MCF 10A (cell line): Measurements from ENCODE around the gene RXFP1. TPM values are rescaled to one million over a fixed set of nuclear protein-coding genes. Genes with fewer than 3 reads are reported as not detected.

ENCODE experiments used
- BruUV-seq: library from RNA; stranded (reverse); fragments of 400-500 nt; replicated peaks from 2 replicates; lab custom pipeline; 2021; lab: Mats Ljungman, UMichigan
- CTCF ChIA-PET: fragments of 300-600 bp; sonication (Branson Sonifier 250); formaldehyde crosslinking; extraction: SDS; loops from one replicate; lab custom pipeline; 2021; ENCODE audit warnings: antibody characterized with exemption, inconsistent platforms; lab: Yijun Ruan, JAX
- POLR2A ChIA-PET: fragments of 300-600, 350-650 bp; sonication (Branson Sonifier 250); formaldehyde crosslinking; extraction: SDS; loops from one replicate; lab custom pipeline; 2020; ENCODE audit warnings: antibody characterized with exemption, inconsistent platforms; lab: Yijun Ruan, JAX
- DNase-seq: peaks from one replicate; pipeline ENCODE4 v3.0.0-alpha.2; 2018; ENCODE audit not compliant: unreplicated experiment
- H3K27ac Mint-ChIP-seq: one replicate; pipeline ENCODE4 v1.8.0; 2022; ENCODE audit warnings: mild to moderate bottlenecking, low read depth, mixed read lengths; ENCODE audit not compliant: unreplicated experiment
- H3K27me3 Mint-ChIP-seq: one replicate; pipeline ENCODE4 v1.8.0; 2022; ENCODE audit warnings: mixed read lengths; ENCODE audit not compliant: insufficient read depth, unreplicated experiment
- H3K36me3 Mint-ChIP-seq: one replicate; pipeline ENCODE4 v1.8.0; 2022; ENCODE audit warnings: mild to moderate bottlenecking, moderate library complexity, mixed read lengths; ENCODE audit not compliant: insufficient read depth, unreplicated experiment
- H3K4me1 Mint-ChIP-seq: one replicate; pipeline ENCODE4 v1.8.0; 2022; ENCODE audit warnings: mixed read lengths; ENCODE audit not compliant: insufficient read depth, unreplicated experiment
- H3K4me3 Mint-ChIP-seq: one replicate; pipeline ENCODE4 v1.8.0; 2022; ENCODE audit warnings: mild to moderate bottlenecking, moderate library complexity, mixed read lengths; ENCODE audit not compliant: unreplicated experiment
- H3K9me3 Mint-ChIP-seq: one replicate; pipeline ENCODE4 v1.8.0; 2022; ENCODE audit warnings: mixed read lengths; ENCODE audit not compliant: unreplicated experiment
- CTCF ChIP-seq: fragments of 200-600 bp; IDR thresholded peaks from one replicate; pipeline ENCODE4 v1.8.0; 2022; ENCODE audit warnings: antibody characterized with exemption, mild to moderate bottlenecking; ENCODE audit not compliant: unreplicated experiment
- intact Hi-C: fragments of 100-400 bp; cut with micrococcal nuclease; formaldehyde crosslinking; loops from 2 replicates; pipeline ENCODE4 v1.14.1; 2022
- total RNA-seq: library from RNA; stranded (reverse); gene quantifications from 2 replicates; pipeline ENCODE4 v1.2.3, GENCODE V29; 2022

RXFP1 gene
- total RNA-seq, 1 experiment from 2014 or later = 4.7 TPM

- intact Hi-C loops = no loop called here
- TF ChIP-seq CTCF = no peak
- ChIA-PET CTCF (interaction anchor here (1.1 to 1.5 kb wide), 2 partner anchors 13 to 356 kb away, joined by 3 to 4 read pairs; no protein-coding TSS in a partner anchor), POLR2A (interaction anchor here (0.9 kb wide), 1 partner anchor 32 kb away, joined by 3 read pairs; no protein-coding TSS in a partner anchor)
- Mint-ChIP-seq H3K4me1 (peaks cover 13% of the 10 kb centered on the region), H3K27me3 (no peaks in the 10 kb centered on the region), H3K27ac (peak overlapping the region; percentile 13), H3K9me3 (no peaks in the 10 kb centered on the region), H3K36me3 (peaks cover 8% of the 10 kb centered on the region), H3K4me3 (no peak overlapping the region)
- BruUV-seq = no TSS peak
- no peak for DNase-seq
Observed at GRCh38 chr4:158610790-158611189, 89.1 kb downstream of the RXFP1 start.

GRCh38 chr4:158613046-158613445 is 91.4 kb downstream of the RXFP1 start:
- no peak for TF ChIP-seq CTCF
- BruUV-seq = no TSS peak
- intact Hi-C loops = no loop called here
- H3K36me3 Mint-ChIP-seq = peaks cover 12% of the 10 kb centered on the region
- no peak overlapping the region for H3K4me3 Mint-ChIP-seq
- no peak for DNase-seq
- CTCF ChIA-PET = interaction anchor here (1.8 kb wide), 1 partner anchor 358 kb away, joined by 6 read pairs; no protein-coding TSS in a partner anchor
- H3K27ac Mint-ChIP-seq = no peak overlapping the region
- H3K27me3 Mint-ChIP-seq = no peaks in the 10 kb centered on the region
- no peaks in the 10 kb centered on the region for H3K9me3 Mint-ChIP-seq
- peaks cover 13% of the 10 kb centered on the region for H3K4me1 Mint-ChIP-seq
- POLR2A ChIA-PET = no interaction called here

DNA sequence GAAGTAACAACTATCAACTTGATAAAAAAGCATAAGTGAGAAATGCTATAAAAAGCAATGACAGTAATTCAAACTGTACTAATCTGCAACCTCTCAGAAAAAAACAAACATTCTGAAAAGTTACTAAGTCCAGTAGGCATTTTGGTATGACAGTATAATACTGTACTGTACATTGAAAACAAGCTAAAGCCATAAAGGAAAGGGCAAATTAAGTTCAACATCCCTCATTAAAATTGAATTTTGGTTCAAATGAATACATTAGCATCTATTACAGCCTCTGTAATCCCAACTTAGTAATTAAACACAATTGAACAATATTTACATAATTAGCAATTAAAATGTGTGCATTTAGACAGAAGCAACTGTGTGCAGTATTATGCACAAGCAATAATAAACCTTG is 96.3 kb downstream of the RXFP1 start:
- Mint-ChIP-seq H3K27ac (no peak overlapping the region), H3K4me1 (no peaks in the 10 kb centered on the region), H3K36me3 (peaks cover 13% of the 10 kb centered on the region), H3K4me3 (no peak overlapping the region), H3K27me3 (no peaks in the 10 kb centered on the region), H3K9me3 (no peaks in the 10 kb centered on the region)
- intact Hi-C loops = no loop called here
- TF ChIP-seq CTCF = no peak
- POLR2A ChIA-PET = no interaction called here
- BruUV-seq = no TSS peak
- CTCF ChIA-PET = interaction anchor here (0.6 to 0.7 kb wide), 2 partner anchors 233 to 383 kb away, joined by 3 read pairs; no protein-coding TSS in a partner anchor
- no peak for DNase-seq

GRCh38 chr4:158621729-158622128 is 100.0 kb downstream of the RXFP1 start:
- POLR2A ChIA-PET = no interaction called here
- TF ChIP-seq CTCF = no peak
- Mint-ChIP-seq H3K9me3 (no peaks in the 10 kb centered on the region), H3K4me3 (no peak overlapping the region), H3K27ac (no peak overlapping the region), H3K27me3 (no peaks in the 10 kb centered on the region), H3K36me3 (peaks cover 7% of the 10 kb centered on the region), H3K4me1 (peaks cover 6% of the 10 kb centered on the region)
- DNase-seq = no peak
- CTCF ChIA-PET = interaction anchor here (0.6 to 2.6 kb wide), 8 partner anchors 211 to 458 kb away, joined by 3 to 10 read pairs (median 6); no protein-coding TSS in a partner anchor
- intact Hi-C loops = no loop called here
- BruUV-seq = no TSS peak
